Naive thymus-derived CD8-positive, alpha-beta T cell (primary cell): ENCODE results near the gene SYT15. TPM values are rescaled to one million over a fixed set of nuclear protein-coding genes. Genes with fewer than 3 reads are reported as not detected.
"Not testable (repeated sequence)": the region's sequence is repeated elsewhere in the genome, so short reads cannot be mapped to it uniquely, and the experiment has no call there.

Experiments
- ATAC-seq, 2 donors: fragments of 150-1000 bp; cut with Tn5 transposase in 1 of 2; sonication (Bioruptor Pico), chemical (Tn5 transposase) in 1 of 2; 1 replicate in 1 of 2; 2 replicates in 1 of 2; pipeline ENCODE4 v1.10.0; 2021; ENCODE audit warnings: mild to moderate bottlenecking in 2 of 2, moderate library complexity in 2 of 2
- POLR2A ChIA-PET: fragments of 350-600 bp; sonication (Branson Sonifier 250); formaldehyde crosslinking; loops from one replicate; lab custom pipeline; 2021; ENCODE audit warnings: antibody characterized with exemption; lab: Charles Lee
- DNase-seq, 10 donors: peaks; one replicate each; pipeline versions ENCODE4 v3.0.0 to v3.0.0-alpha.2; 2020 to 2022
- H3K27ac Mint-ChIP-seq, 10 donors: one replicate each; pipeline ENCODE4 v1.8.0; 2020 to 2022; ENCODE audit warnings: mild to moderate bottlenecking in 10 of 10, mixed read lengths in 10 of 10, moderate library complexity in 4 of 10, inconsistent platforms in 1 of 10
- H3K27me3 Mint-ChIP-seq, 5 donors: one replicate each; pipeline ENCODE4 v1.8.0; 2021 to 2022; ENCODE audit warnings: mixed read lengths in 5 of 5
- H3K36me3 Mint-ChIP-seq, 3 donors: one replicate each; pipeline ENCODE4 v1.8.0; 2020 to 2022; ENCODE audit warnings: mixed read lengths in 3 of 3, mild to moderate bottlenecking in 2 of 3, inconsistent platforms in 1 of 3
- H3K4me1 Mint-ChIP-seq, 4 donors: one replicate each; pipeline ENCODE4 v1.8.0; 2021 to 2022; ENCODE audit warnings: mixed read lengths in 4 of 4
- H3K4me3 Mint-ChIP-seq, 10 donors: one replicate each; pipeline ENCODE4 v1.8.0; 2020 to 2022; ENCODE audit warnings: mild to moderate bottlenecking in 10 of 10, mixed read lengths in 10 of 10, moderate library complexity in 6 of 10, inconsistent platforms in 1 of 10
- H3K9me3 Mint-ChIP-seq, 9 donors: one replicate each; pipeline ENCODE4 v1.8.0; 2020 to 2022; ENCODE audit warnings: mixed read lengths in 9 of 9, mild to moderate bottlenecking in 3 of 9, inconsistent platforms in 1 of 9, moderate library complexity in 1 of 9
- polyA plus RNA-seq, 3 donors: library from polyadenylated mRNA; unstranded; fragments of 300-500 nt; fragmentation: Illumina TruSeq; gene quantifications; one replicate each; pipeline ENCODE4 v1.2.3, GENCODE V29; 2021
- total RNA-seq, 8 experiments: library from RNA in 2 of 8; stranded (reverse) in 2 of 8; gene quantifications; one replicate each; pipeline ENCODE4 v1.2.3 and lab custom pipeline; 2021 to 2026

The SYT15 gene
- total and polyA plus RNA-seq, 5 experiments from 2014 or later = 0.08 to 1.9 (median 0.13) TPM

DNA sequence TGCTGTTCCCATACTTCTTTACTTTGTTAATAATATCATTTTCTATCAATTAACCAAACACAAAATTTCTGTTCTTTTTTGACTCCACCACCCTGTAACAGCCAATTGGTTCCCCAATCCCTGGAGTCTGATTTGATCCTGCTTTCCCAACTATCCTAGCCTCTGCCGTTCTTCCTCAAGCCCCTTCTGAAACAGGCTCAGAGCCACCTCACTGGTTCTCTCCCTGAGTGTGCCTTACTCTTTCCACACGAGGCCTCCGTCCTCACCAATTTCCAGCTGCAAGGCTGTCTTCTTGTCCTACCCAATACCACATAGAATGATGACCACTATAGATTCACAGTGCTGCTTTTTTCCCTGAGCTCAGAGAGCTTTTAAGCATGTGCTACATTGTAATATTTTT, 52.8 kb downstream of the SYT15 start:
- H3K9me3 Mint-ChIP-seq, H3K27me3 Mint-ChIP-seq, H3K4me1 Mint-ChIP-seq, ATAC-seq, H3K4me3 Mint-ChIP-seq, DNase-seq, H3K36me3 Mint-ChIP-seq, POLR2A ChIA-PET: not testable (repeated sequence)
- H3K27ac Mint-ChIP-seq = peak overlapping the region in 1 of 10 donors; percentile 14

DNA sequence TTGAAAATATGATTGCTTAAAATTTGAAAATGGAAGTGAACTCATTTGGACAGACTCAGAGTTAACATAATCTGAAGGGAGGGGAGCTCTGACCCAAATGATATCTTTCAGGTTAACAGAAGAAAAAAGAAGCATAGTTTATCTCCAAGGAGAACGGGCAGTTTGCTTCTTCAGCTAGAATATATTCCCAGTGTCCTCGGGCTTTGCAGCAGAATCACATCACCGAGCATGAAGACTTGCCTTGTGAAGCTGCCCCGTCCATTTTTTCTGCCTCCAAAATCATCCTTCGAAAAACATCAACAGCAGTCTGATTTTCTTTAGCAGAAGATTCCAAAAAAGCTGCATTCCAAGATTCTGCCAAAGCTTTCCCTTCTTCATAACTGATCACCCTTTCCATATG, 55.8 kb downstream of the SYT15 start:
- Mint-ChIP-seq H3K27ac (peak overlapping the region in 6 of 10 donors; percentile 46 to 86 (median 69)), H3K4me3 (peak overlapping the region in 7 of 10 donors; percentile 12 to 72 (median 55))
- H3K9me3 Mint-ChIP-seq, H3K27me3 Mint-ChIP-seq, POLR2A ChIA-PET, H3K36me3 Mint-ChIP-seq, H3K4me1 Mint-ChIP-seq, ATAC-seq: not testable (repeated sequence)
- DNase-seq = peak in 2 of 10 donors; percentile 1 to 20

DNA sequence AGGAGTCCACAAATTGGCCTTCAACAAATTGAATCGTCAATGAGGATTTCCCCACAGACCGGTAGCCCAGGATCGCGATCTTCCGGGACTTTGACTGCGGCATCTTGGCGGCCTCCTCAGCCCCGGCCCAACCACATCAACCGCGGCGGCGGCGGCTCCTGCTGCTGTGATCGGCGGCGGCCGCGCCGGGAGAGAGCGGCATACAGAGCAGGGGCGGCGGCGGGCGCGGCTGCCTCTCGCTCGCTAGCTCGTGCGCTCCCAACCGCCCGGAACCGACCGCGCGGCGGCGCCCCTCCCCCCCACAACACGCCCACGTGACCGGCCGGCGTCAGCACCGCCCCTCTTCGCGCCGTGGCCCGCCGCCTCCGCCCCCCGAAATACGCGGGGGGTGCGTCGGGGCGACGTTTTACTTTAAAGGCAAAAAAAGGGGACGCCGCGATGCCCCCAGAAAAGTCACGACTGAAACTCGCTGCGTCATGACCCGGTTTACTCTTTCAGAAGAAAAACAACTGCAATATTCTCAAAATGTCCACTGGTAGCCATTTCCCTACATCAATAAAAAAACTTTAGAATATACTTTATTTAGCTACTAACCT, 56.5 kb downstream of the SYT15 start:
- POLR2A ChIA-PET, H3K4me1 Mint-ChIP-seq, H3K36me3 Mint-ChIP-seq, H3K27me3 Mint-ChIP-seq, H3K9me3 Mint-ChIP-seq: not testable (repeated sequence)
- DNase-seq (peak in 7 of 10 donors; percentile 14 to 64 (median 37)), ATAC-seq (peak; percentile 93)
- Mint-ChIP-seq H3K27ac (peak overlapping the region in 8 of 10 donors; percentile 67 to 86 (median 76)), H3K4me3 (peak overlapping the region in 8 of 10 donors; percentile 28 to 84 (median 80))

GRCh38 chr10:46640005-46640404, 61.1 kb downstream of the SYT15 start:
- H3K36me3 Mint-ChIP-seq, H3K9me3 Mint-ChIP-seq, DNase-seq, H3K27ac Mint-ChIP-seq, POLR2A ChIA-PET, H3K4me3 Mint-ChIP-seq, ATAC-seq, H3K4me1 Mint-ChIP-seq, H3K27me3 Mint-ChIP-seq: not testable (repeated sequence)

Other genes with a start within 250 kb of the SYT15 start
- gene ANXA8L1, start 203.4 kb upstream of the SYT15 start, total RNA-seq = not detected
- gene ANXA8L1, start 203.4 kb upstream of the SYT15 start, polyA plus RNA-seq = not detected
- gene NPY4R, start 113.2 kb upstream of the SYT15 start, total RNA-seq = not detected
- not detected for gene NPY4R, start 113.2 kb upstream of the SYT15 start, polyA plus RNA-seq
- gene GPRIN2, start 22.5 kb upstream of the SYT15 start, total RNA-seq = not detected
- gene GPRIN2, start 22.5 kb upstream of the SYT15 start, polyA plus RNA-seq = not detected